CD8-positive, alpha-beta memory T cell (primary cell): ENCODE results near the gene COQ8A. TPM values are rescaled to one million over a fixed set of nuclear protein-coding genes. Genes with fewer than 3 reads are reported as not detected.

Experiments
- CTCF ChIA-PET: fragments of 350-600 bp; sonication (Branson Sonifier 250); formaldehyde crosslinking; loops from one replicate; lab custom pipeline; 2021; ENCODE audit warnings: antibody characterized with exemption; lab: Charles Lee
- POLR2A ChIA-PET: fragments of 350-600 bp; sonication (Branson Sonifier 250); formaldehyde crosslinking; loops from one replicate; lab custom pipeline; 2021; ENCODE audit warnings: antibody characterized with exemption; lab: Charles Lee
- DNase-seq, 5 donors: peaks; one replicate each; pipeline versions ENCODE4 v3.0.0 to v3.0.0-alpha.2; 2020 to 2022; ENCODE audit warnings: mixed read lengths in 1 of 5
- H3K27ac ChIP-seq: one replicate; pipeline ENCODE4 v1.7.0; 2013; ENCODE audit warnings: low read depth, mild to moderate bottlenecking, low read length, moderate library complexity
- H3K27me3 ChIP-seq: 2 replicates; pipeline ENCODE4 v1.7.0; 2013; ENCODE audit warnings: low read length, mild to moderate bottlenecking; ENCODE audit not compliant: insufficient read depth, poor library complexity, severe bottlenecking
- H3K36me3 ChIP-seq: 2 replicates; pipeline ENCODE4 v1.7.0; 2013; ENCODE audit warnings: mild to moderate bottlenecking, low read length, moderate library complexity; ENCODE audit not compliant: insufficient read depth
- H3K4me1 ChIP-seq: 2 replicates; pipeline ENCODE4 v1.7.0; 2013; ENCODE audit warnings: mild to moderate bottlenecking, low read length, moderate library complexity; ENCODE audit not compliant: insufficient read depth
- H3K4me3 ChIP-seq: 2 replicates; pipeline ENCODE4 v1.7.0; 2013; ENCODE audit warnings: mild to moderate bottlenecking, low read length
- H3K9me3 ChIP-seq: 2 replicates; pipeline ENCODE4 v1.7.0; 2013; ENCODE audit warnings: mild to moderate bottlenecking, low read length
- H3K27ac Mint-ChIP-seq, 8 donors: one replicate each; pipeline ENCODE4 v1.8.0; 2020 to 2021; ENCODE audit warnings: mixed read lengths in 8 of 8, mild to moderate bottlenecking in 6 of 8, inconsistent platforms in 3 of 8, moderate library complexity in 3 of 8
- H3K27me3 Mint-ChIP-seq, 2 donors: one replicate each; pipeline ENCODE4 v1.8.0; 2020 to 2021; ENCODE audit warnings: mixed read lengths in 2 of 2, mild to moderate bottlenecking in 1 of 2, moderate library complexity in 1 of 2
- H3K36me3 Mint-ChIP-seq, 3 donors: one replicate each; pipeline ENCODE4 v1.8.0; 2020 to 2021; ENCODE audit warnings: mixed read lengths in 3 of 3, inconsistent platforms in 1 of 3, mild to moderate bottlenecking in 1 of 3
- H3K4me1 Mint-ChIP-seq, 3 donors: one replicate each; pipeline ENCODE4 v1.8.0; 2020 to 2021; ENCODE audit warnings: mixed read lengths in 3 of 3, inconsistent platforms in 1 of 3, mild to moderate bottlenecking in 1 of 3
- H3K4me3 Mint-ChIP-seq, 7 donors: one replicate each; pipeline ENCODE4 v1.8.0; 2020 to 2021; ENCODE audit warnings: mixed read lengths in 7 of 7, mild to moderate bottlenecking in 6 of 7, moderate library complexity in 4 of 7, inconsistent platforms in 2 of 7
- H3K9me3 Mint-ChIP-seq, 5 donors: one replicate each; pipeline ENCODE4 v1.8.0; 2020 to 2022; ENCODE audit warnings: mixed read lengths in 5 of 5, mild to moderate bottlenecking in 3 of 5, moderate library complexity in 2 of 5, inconsistent platforms in 1 of 5
- polyA plus RNA-seq: library from polyadenylated mRNA; unstranded; fragments of 300-500 nt; fragmentation: Illumina TruSeq; gene quantifications from one replicate; pipeline ENCODE4 v1.2.3, GENCODE V29; 2021
- total RNA-seq, 2 experiments: library from RNA; stranded (reverse); gene quantifications; one replicate each; pipeline ENCODE4 v1.2.3, GENCODE V29; 2021

COQ8A gene
- total RNA-seq (10 to 100 TPM; 30.7 to 35.2 TPM), polyA plus RNA-seq (43.6 TPM)

- peaks cover 3% of the 10 kb centered on the region for H3K9me3 ChIP-seq
- peak; percentile 97 to 100 (median 99) for DNase-seq
- H3K9me3 Mint-ChIP-seq, result peaks cover 0 to 7% (median 4%) of the 10 kb centered on the region in 5 donors
- peaks cover 43% of the 10 kb centered on the region for H3K4me1 ChIP-seq
- H3K4me3 ChIP-seq, result peak within 1 kb of the TSS; percentile 85
- H3K36me3 ChIP-seq, result no peaks in the 10 kb centered on the region
- POLR2A ChIA-PET, result interaction anchor here (1.0 to 3.0 kb wide), 4 partner anchors 11 to 1473 kb away, joined by 3 to 25 read pairs (median 8); partner anchors contain the start of gene PARP1
- peaks cover 45 to 59% (median 58%) of the 10 kb centered on the region in 3 donors for H3K4me1 Mint-ChIP-seq
- H3K27me3 ChIP-seq, result no peaks in the 10 kb centered on the region
- H3K4me3 Mint-ChIP-seq, result peak within 1 kb of the TSS; percentile 86 to 95 (median 89)
- H3K27ac Mint-ChIP-seq, result peak within 1 kb of the TSS; percentile 93 to 98 (median 97)
- CTCF ChIA-PET, result interaction anchor here (1.7 kb wide), 2 partner anchors 28 to 307 kb away, joined by 3 to 5 read pairs; no protein-coding TSS in a partner anchor
- peaks cover 5 to 12% (median 10%) of the 10 kb centered on the region in 3 donors for H3K36me3 Mint-ChIP-seq
- peak within 1 kb of the TSS; percentile 94 for H3K27ac ChIP-seq
- H3K27me3 Mint-ChIP-seq, result peaks cover 0 to 3% of the 10 kb centered on the region in 2 donors
Observed at GRCh38 chr1:226940029-226940805, at the start of gene COQ8A. COQ8A (plus strand) TSS chr1:226940294; CDS start chr1:226961386, 21,092 bp downstream.

GRCh38 chr1:226890331-226891108 lies 49.6 kb upstream of the COQ8A start:
- H3K27ac ChIP-seq, result no peak overlapping the region
- peaks cover 4 to 7% (median 5%) of the 10 kb centered on the region in 3 donors for H3K4me1 Mint-ChIP-seq
- peaks cover 0 to 44% (median 0%) of the 10 kb centered on the region in 3 donors for H3K36me3 Mint-ChIP-seq
- H3K4me1 ChIP-seq, result peaks cover 5% of the 10 kb centered on the region
- H3K9me3 Mint-ChIP-seq, result no peaks in the 10 kb centered on the region
- no peak overlapping the region for H3K4me3 ChIP-seq
- H3K36me3 ChIP-seq, result no peaks in the 10 kb centered on the region
- ChIA-PET CTCF (no interaction called here), POLR2A (interaction anchor here (1.3 kb wide), 1 partner anchor 212 kb away, joined by 3 read pairs; no protein-coding TSS in a partner anchor)
- H3K27me3 ChIP-seq, result no peaks in the 10 kb centered on the region
- DNase-seq, result no peak
- peak overlapping the region in 2 of 8 donors; percentile 67 to 76 for H3K27ac Mint-ChIP-seq
- H3K4me3 Mint-ChIP-seq, result no peak overlapping the region
- H3K9me3 ChIP-seq, result no peaks in the 10 kb centered on the region
- H3K27me3 Mint-ChIP-seq, result no peaks in the 10 kb centered on the region

- Mint-ChIP-seq H3K4me1 (no peaks in the 10 kb centered on the region), H3K27me3 (no peaks in the 10 kb centered on the region), H3K4me3 (no peak overlapping the region), H3K36me3 (peaks cover 0 to 46% (median 0%) of the 10 kb centered on the region in 3 donors), H3K9me3 (no peaks in the 10 kb centered on the region), H3K27ac (no peak overlapping the region)
- Histone ChIP-seq H3K4me1 (peaks cover 2% of the 10 kb centered on the region), H3K27ac (no peak overlapping the region), H3K4me3 (no peak overlapping the region), H3K36me3 (no peaks in the 10 kb centered on the region), H3K27me3 (no peaks in the 10 kb centered on the region), H3K9me3 (no peaks in the 10 kb centered on the region)
- DNase-seq, result no peak
- ChIA-PET POLR2A (no interaction called here), CTCF (no interaction called here)
Observed at GRCh38 chr1:226891346-226891745, 48.7 kb upstream of the COQ8A start.

GRCh38 chr1:226891846-226892523 lies 48.1 kb upstream of the COQ8A start:
- H3K27me3 ChIP-seq, result no peaks in the 10 kb centered on the region
- H3K9me3 ChIP-seq, result no peaks in the 10 kb centered on the region
- no peaks in the 10 kb centered on the region for H3K36me3 ChIP-seq
- Mint-ChIP-seq H3K4me1 (no peaks in the 10 kb centered on the region), H3K4me3 (no peak overlapping the region), H3K27me3 (no peaks in the 10 kb centered on the region), H3K27ac (no peak overlapping the region), H3K9me3 (no peaks in the 10 kb centered on the region), H3K36me3 (peaks cover 0 to 47% (median 2%) of the 10 kb centered on the region in 3 donors)
- no peak for DNase-seq
- CTCF ChIA-PET, result no interaction called here
- H3K27ac ChIP-seq, result no peak overlapping the region
- POLR2A ChIA-PET, result no interaction called here
- H3K4me3 ChIP-seq, result no peak overlapping the region
- H3K4me1 ChIP-seq, result no peaks in the 10 kb centered on the region

GRCh38 chr1:226892524-226892875 lies 47.6 kb upstream of the COQ8A start:
- Histone ChIP-seq H3K27ac (no peak overlapping the region), H3K4me3 (no peak overlapping the region), H3K36me3 (no peaks in the 10 kb centered on the region), H3K9me3 (no peaks in the 10 kb centered on the region), H3K27me3 (no peaks in the 10 kb centered on the region), H3K4me1 (no peaks in the 10 kb centered on the region)
- ChIA-PET POLR2A (no interaction called here), CTCF (no interaction called here)
- H3K27me3 Mint-ChIP-seq, result no peaks in the 10 kb centered on the region
- no peak for DNase-seq
- no peaks in the 10 kb centered on the region for H3K9me3 Mint-ChIP-seq
- peaks cover 0 to 46% (median 3%) of the 10 kb centered on the region in 3 donors for H3K36me3 Mint-ChIP-seq
- H3K27ac Mint-ChIP-seq, result peak overlapping the region in 1 of 8 donors; percentile 26
- no peak overlapping the region for H3K4me3 Mint-ChIP-seq
- no peaks in the 10 kb centered on the region for H3K4me1 Mint-ChIP-seq

- Histone ChIP-seq H3K9me3 (no peaks in the 10 kb centered on the region), H3K27ac (no peak overlapping the region), H3K4me3 (no peak overlapping the region), H3K27me3 (no peaks in the 10 kb centered on the region), H3K36me3 (no peaks in the 10 kb centered on the region), H3K4me1 (no peaks in the 10 kb centered on the region)
- POLR2A ChIA-PET, result no interaction called here
- no peak overlapping the region for H3K4me3 Mint-ChIP-seq
- H3K27ac Mint-ChIP-seq, result no peak overlapping the region
- no peak for DNase-seq
- H3K27me3 Mint-ChIP-seq, result no peaks in the 10 kb centered on the region
- H3K4me1 Mint-ChIP-seq, result no peaks in the 10 kb centered on the region
- peaks cover 0 to 46% (median 3%) of the 10 kb centered on the region in 3 donors for H3K36me3 Mint-ChIP-seq
- CTCF ChIA-PET, result no interaction called here
- no peaks in the 10 kb centered on the region for H3K9me3 Mint-ChIP-seq
Observed at GRCh38 chr1:226893936-226894335, 46.2 kb upstream of the COQ8A start.

- H3K4me1 ChIP-seq, result no peaks in the 10 kb centered on the region
- peak overlapping the region in 1 of 8 donors; percentile 3 for H3K27ac Mint-ChIP-seq
- no peaks in the 10 kb centered on the region for H3K27me3 Mint-ChIP-seq
- H3K4me1 Mint-ChIP-seq, result no peaks in the 10 kb centered on the region
- peaks cover 0 to 52% (median 7%) of the 10 kb centered on the region in 3 donors for H3K36me3 Mint-ChIP-seq
- no peaks in the 10 kb centered on the region for H3K27me3 ChIP-seq
- H3K4me3 Mint-ChIP-seq, result no peak overlapping the region
- no peak for DNase-seq
- no peak overlapping the region for H3K27ac ChIP-seq
- CTCF ChIA-PET, result no interaction called here
- POLR2A ChIA-PET, result no interaction called here
- H3K4me3 ChIP-seq, result no peak overlapping the region
- no peaks in the 10 kb centered on the region for H3K9me3 Mint-ChIP-seq
- no peaks in the 10 kb centered on the region for H3K9me3 ChIP-seq
- H3K36me3 ChIP-seq, result no peaks in the 10 kb centered on the region
Observed at GRCh38 chr1:226894826-226895225, 45.3 kb upstream of the COQ8A start.
